IPS DF 6.9 (cell line): Measurements from ENCODE around the gene RGS7.

ENCODE experiments used
- DNase-seq: peaks from one replicate; pipeline ENCODE4 v3.0.0-alpha.2; 2013; ENCODE audit warnings: low read depth, low spot score
- H3K27ac ChIP-seq: one replicate; pipeline ENCODE4 v1.5.1; 2013; ENCODE audit warnings: low read length, control low read depth
- H3K27me3 ChIP-seq: 2 replicates; pipeline ENCODE4 v1.6.1; 2013; ENCODE audit warnings: mild to moderate bottlenecking, low read length; ENCODE audit not compliant: control insufficient read depth, insufficient read depth
- H3K36me3 ChIP-seq: 2 replicates; pipeline ENCODE4 v1.6.1; 2013; ENCODE audit warnings: low read length; ENCODE audit not compliant: control insufficient read depth, insufficient read depth
- H3K4me1 ChIP-seq: 2 replicates; pipeline ENCODE4 v1.6.1; 2013; ENCODE audit warnings: low read length; ENCODE audit not compliant: control insufficient read depth, insufficient read depth
- H3K4me3 ChIP-seq: 2 replicates; pipeline ENCODE4 v1.5.1; 2013; ENCODE audit warnings: mild to moderate bottlenecking, low read length
- H3K9me3 ChIP-seq: 2 replicates; pipeline ENCODE4 v1.6.1; 2013; ENCODE audit warnings: low read length, inconsistent platforms; ENCODE audit not compliant: control insufficient read depth, insufficient read depth
- WGBS: extraction: QIAGEN DNeasy Blood & Tissue Kit; methylation state at CpG from one replicate; pipeline ENCODE4 v1.1.7; 2013; ENCODE audit warnings: mixed read lengths, missing lambda C conversion rate; ENCODE audit not compliant: insufficient read length, insufficient coverage; 5-methylcytosine and 5-hydroxymethylcytosine counted together

RGS7 gene

GRCh38 chr1:240835291-240835690 is 521.7 kb downstream of the RGS7 start:
- H3K27ac ChIP-seq, result no peak overlapping the region

GRCh38 chr1:240833075-240833474 is 523.9 kb downstream of the RGS7 start:
- no peak for DNase-seq
- H3K36me3 ChIP-seq, result no peaks in the 10 kb centered on the region
- H3K27ac ChIP-seq, result no peak overlapping the region
- no peaks in the 10 kb centered on the region for H3K9me3 ChIP-seq
- H3K4me1 ChIP-seq, result no peaks in the 10 kb centered on the region
- WGBS, result no CpG with 5 or more reads among the region's 6 CpGs
- no peaks in the 10 kb centered on the region for H3K27me3 ChIP-seq
- no peak overlapping the region for H3K4me3 ChIP-seq

More at GRCh38 chr1:240835291-240835690, 521.7 kb downstream of the RGS7 start:
- no CpG with 5 or more reads among the region's 9 CpGs for WGBS
- Histone ChIP-seq H3K36me3 (no peaks in the 10 kb centered on the region), H3K4me1 (no peaks in the 10 kb centered on the region), H3K4me3 (no peak overlapping the region), H3K27me3 (no peaks in the 10 kb centered on the region), H3K9me3 (no peaks in the 10 kb centered on the region)
- DNase-seq, result no peak

GRCh38 chr1:240831922-240832321 is 525.1 kb downstream of the RGS7 start:
- no peaks in the 10 kb centered on the region for H3K4me1 ChIP-seq
- no CpG with 5 or more reads among the region's 3 CpGs for WGBS
- no peak overlapping the region for H3K4me3 ChIP-seq
- no peak overlapping the region for H3K27ac ChIP-seq
- H3K9me3 ChIP-seq, result no peaks in the 10 kb centered on the region
- no peak for DNase-seq
- no peaks in the 10 kb centered on the region for H3K36me3 ChIP-seq
- H3K27me3 ChIP-seq, result no peaks in the 10 kb centered on the region

- no peak for DNase-seq
- Histone ChIP-seq H3K4me1 (no peaks in the 10 kb centered on the region), H3K36me3 (no peaks in the 10 kb centered on the region), H3K27ac (no peak overlapping the region), H3K9me3 (no peaks in the 10 kb centered on the region), H3K27me3 (no peaks in the 10 kb centered on the region), H3K4me3 (no peak overlapping the region)
- no CpG with 5 or more reads among the region's 3 CpGs for WGBS
These were observed 525.8 kb downstream of the RGS7 start for GRCh38 chr1:240831191-240831631.

GRCh38 chr1:240829487-240829886 is 527.5 kb downstream of the RGS7 start:
- no peak overlapping the region for H3K4me3 ChIP-seq
- no peaks in the 10 kb centered on the region for H3K4me1 ChIP-seq
- no peaks in the 10 kb centered on the region for H3K9me3 ChIP-seq
- no peak for DNase-seq
- H3K36me3 ChIP-seq, result no peaks in the 10 kb centered on the region
- no peak overlapping the region for H3K27ac ChIP-seq
- H3K27me3 ChIP-seq, result no peaks in the 10 kb centered on the region
- WGBS, result no CpG with 5 or more reads among the region's 3 CpGs

- Histone ChIP-seq H3K9me3 (no peaks in the 10 kb centered on the region), H3K36me3 (no peaks in the 10 kb centered on the region), H3K4me1 (no peaks in the 10 kb centered on the region; the same call in 1 of the 2 replicates), H3K27me3 (no peaks in the 10 kb centered on the region), H3K27ac (no peak overlapping the region), H3K4me3 (no peak overlapping the region)
- WGBS, result no CpG with 5 or more reads among the region's 1 CpG
- no peak for DNase-seq
These were observed 529.2 kb downstream of the RGS7 start for GRCh38 chr1:240827786-240828185.

- Histone ChIP-seq H3K27me3 (no peaks in the 10 kb centered on the region), H3K27ac (no peak overlapping the region), H3K4me3 (no peak overlapping the region), H3K4me1 (no peaks in the 10 kb centered on the region; the same call in 1 of the 2 replicates), H3K36me3 (no peaks in the 10 kb centered on the region), H3K9me3 (no peaks in the 10 kb centered on the region)
- no CpG with 5 or more reads among the region's 9 CpGs for WGBS
- no peak for DNase-seq
These were observed 532.8 kb downstream of the RGS7 start for GRCh38 chr1:240824238-240824637.

- H3K4me1 ChIP-seq, result no peaks in the 10 kb centered on the region; the same call in 1 of the 2 replicates
- WGBS, result no CpG with 5 or more reads among the region's 31 CpGs
- H3K36me3 ChIP-seq, result no peaks in the 10 kb centered on the region
- H3K9me3 ChIP-seq, result no peaks in the 10 kb centered on the region
- H3K4me3 ChIP-seq, result 0 out of 2 replicates have a peak overlapping the region, but pooled peaks have one; percentile 9
- no peaks in the 10 kb centered on the region for H3K27me3 ChIP-seq
- no peak overlapping the region for H3K27ac ChIP-seq
- DNase-seq, result no peak
These were observed 533.6 kb downstream of the RGS7 start for GRCh38 chr1:240823357-240823756.

- H3K27ac ChIP-seq, result no peak overlapping the region
- WGBS, result no CpG with 5 or more reads among the region's 2 CpGs
- H3K27me3 ChIP-seq, result no peaks in the 10 kb centered on the region
- H3K4me3 ChIP-seq, result no peak overlapping the region
- H3K4me1 ChIP-seq, result no peaks in the 10 kb centered on the region; the same call in 1 of the 2 replicates
- H3K36me3 ChIP-seq, result no peaks in the 10 kb centered on the region
- DNase-seq, result no peak
- no peaks in the 10 kb centered on the region for H3K9me3 ChIP-seq
These were observed 535.1 kb downstream of the RGS7 start for GRCh38 chr1:240821925-240822324.

GRCh38 chr1:240820816-240821215 is 536.2 kb downstream of the RGS7 start:
- Histone ChIP-seq H3K27me3 (no peaks in the 10 kb centered on the region), H3K9me3 (no peaks in the 10 kb centered on the region), H3K36me3 (no peaks in the 10 kb centered on the region), H3K27ac (no peak overlapping the region), H3K4me1 (no peaks in the 10 kb centered on the region; the same call in 1 of the 2 replicates), H3K4me3 (no peak overlapping the region)
- no peak for DNase-seq
- WGBS, result no CpG with 5 or more reads among the region's 3 CpGs

GRCh38 chr1:240816472-240816871 is 540.5 kb downstream of the RGS7 start:
- no peak for DNase-seq
- Histone ChIP-seq H3K4me1 (no peaks in the 10 kb centered on the region), H3K4me3 (no peak overlapping the region), H3K27me3 (no peaks in the 10 kb centered on the region), H3K27ac (no peak overlapping the region), H3K9me3 (no peaks in the 10 kb centered on the region), H3K36me3 (no peaks in the 10 kb centered on the region)
- WGBS, result no CpG with 5 or more reads among the region's 2 CpGs
